ENCODE results near the gene RPL29. TPM values are rescaled to one million over a fixed set of nuclear protein-coding genes. Genes with fewer than 3 reads are reported as not detected.

The RPL29 gene
- total RNA-seq, 1 donor from 2014 or later, result 2,366 TPM

- DNase-seq (ENCODE audit: low read depth), result no peak
- H3K27me3 ChIP-seq (ENCODE audit: control insufficient read depth, insufficient read depth, low read length), result no peaks in the 10 kb centered on the region
- no peak for TF ChIP-seq CTCF (IDR thresholded peaks at IDR 0.05; ENCODE audit: insufficient read depth, low read length, poor library complexity, severe bottlenecking)
- H3K4me3 ChIP-seq (ENCODE audit: low read depth, low read length), result no peak overlapping the region
- no peaks in the 10 kb centered on the region for H3K36me3 ChIP-seq (ENCODE audit: control insufficient read depth, insufficient read depth, low read length)
Observed at GRCh38 chr3:52039846-52040245, 44.2 kb upstream of the RPL29 start.

GRCh38 chr3:52039426-52039825 lies 43.7 kb upstream of the RPL29 start:
- no peak for TF ChIP-seq CTCF (IDR thresholded peaks at IDR 0.05; ENCODE audit: insufficient read depth, low read length, poor library complexity, severe bottlenecking)
- no peak overlapping the region for H3K4me3 ChIP-seq (ENCODE audit: low read depth, low read length)
- H3K27me3 ChIP-seq (ENCODE audit: control insufficient read depth, insufficient read depth, low read length), result no peaks in the 10 kb centered on the region
- DNase-seq (ENCODE audit: low read depth), result no peak
- no peaks in the 10 kb centered on the region for H3K36me3 ChIP-seq (ENCODE audit: control insufficient read depth, insufficient read depth, low read length)

DNA sequence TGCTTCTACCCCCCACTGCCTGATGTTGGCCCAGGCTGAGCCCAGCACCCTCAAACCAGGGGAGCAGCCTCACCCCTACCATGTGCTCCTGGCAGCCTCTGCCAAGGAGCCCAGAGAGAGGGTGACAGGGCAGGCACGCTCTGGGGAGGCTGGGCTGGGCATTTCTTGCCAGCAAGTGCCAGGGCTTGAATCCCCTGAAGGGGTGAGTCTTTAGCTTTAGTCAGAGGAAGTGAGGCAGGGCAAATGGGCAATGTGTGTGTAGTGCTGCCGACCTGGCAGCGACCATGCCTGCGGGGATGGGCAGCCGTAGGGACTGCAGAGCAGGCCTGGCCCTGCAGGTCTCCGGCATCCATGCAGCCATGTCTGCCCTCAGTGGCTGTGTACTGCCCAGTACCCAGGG lies 42.5 kb upstream of the RPL29 start:
- no peak for DNase-seq (ENCODE audit: low read depth)
- Histone ChIP-seq H3K36me3 (ENCODE audit: control insufficient read depth, insufficient read depth, low read length) (no peaks in the 10 kb centered on the region), H3K4me3 (ENCODE audit: low read depth, low read length) (no peak overlapping the region), H3K27me3 (ENCODE audit: control insufficient read depth, insufficient read depth, low read length) (no peaks in the 10 kb centered on the region)
- TF ChIP-seq CTCF (IDR thresholded peaks at IDR 0.05; ENCODE audit: insufficient read depth, low read length, poor library complexity, severe bottlenecking), result no peak

DNA sequence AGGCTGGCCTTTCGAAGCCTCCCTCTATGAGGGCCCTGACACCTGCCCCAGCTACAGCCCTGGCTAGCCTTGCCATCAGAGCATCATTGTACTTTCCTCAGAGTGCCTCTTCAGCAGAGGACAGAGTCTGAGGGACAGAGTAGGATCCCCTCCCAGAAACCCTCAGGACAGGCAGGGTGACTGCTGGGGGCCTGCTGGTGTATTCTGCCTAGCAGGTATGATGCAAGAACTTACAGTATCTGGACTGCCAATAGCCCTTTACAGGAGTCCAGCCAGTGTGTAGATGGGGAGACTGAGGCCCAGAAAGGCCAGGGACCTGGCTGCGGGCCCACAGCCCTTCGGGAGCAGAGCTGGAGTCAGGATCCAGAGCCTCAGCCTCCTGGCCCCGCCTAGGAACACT lies 41.6 kb upstream of the RPL29 start:
- no peak for DNase-seq (ENCODE audit: low read depth)
- TF ChIP-seq CTCF (IDR thresholded peaks at IDR 0.05; ENCODE audit: insufficient read depth, low read length, poor library complexity, severe bottlenecking), result no peak
- H3K36me3 ChIP-seq (ENCODE audit: control insufficient read depth, insufficient read depth, low read length), result no peaks in the 10 kb centered on the region
- no peaks in the 10 kb centered on the region for H3K27me3 ChIP-seq (ENCODE audit: control insufficient read depth, insufficient read depth, low read length)
- H3K4me3 ChIP-seq (ENCODE audit: low read depth, low read length), result no peak overlapping the region

DNA sequence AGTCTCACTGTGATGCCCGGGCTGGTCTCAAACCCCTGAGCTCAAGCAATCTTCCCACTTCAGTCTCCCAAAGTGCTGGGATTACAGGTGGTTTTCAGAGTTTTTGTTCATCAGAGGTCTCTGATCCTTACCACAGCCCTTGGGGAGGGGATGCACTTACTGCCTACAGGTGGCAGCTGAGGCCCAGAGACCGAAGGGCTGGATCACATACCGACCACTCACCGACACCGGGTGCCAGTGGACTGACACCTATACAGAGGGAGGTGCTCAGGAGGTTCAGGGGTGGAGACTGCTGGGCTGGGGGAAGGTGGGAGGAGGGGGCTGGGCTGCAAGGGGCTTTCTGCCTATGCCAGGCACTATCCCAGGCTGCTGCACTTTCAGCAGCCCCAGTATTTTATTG lies 41.1 kb upstream of the RPL29 start:
- Histone ChIP-seq H3K4me3 (ENCODE audit: low read depth, low read length) (no peak overlapping the region), H3K27me3 (ENCODE audit: control insufficient read depth, insufficient read depth, low read length) (no peaks in the 10 kb centered on the region), H3K36me3 (ENCODE audit: control insufficient read depth, insufficient read depth, low read length) (no peaks in the 10 kb centered on the region)
- DNase-seq (ENCODE audit: low read depth), result no peak
- TF ChIP-seq CTCF (IDR thresholded peaks at IDR 0.05; ENCODE audit: insufficient read depth, low read length, poor library complexity, severe bottlenecking), result no peak

DNA sequence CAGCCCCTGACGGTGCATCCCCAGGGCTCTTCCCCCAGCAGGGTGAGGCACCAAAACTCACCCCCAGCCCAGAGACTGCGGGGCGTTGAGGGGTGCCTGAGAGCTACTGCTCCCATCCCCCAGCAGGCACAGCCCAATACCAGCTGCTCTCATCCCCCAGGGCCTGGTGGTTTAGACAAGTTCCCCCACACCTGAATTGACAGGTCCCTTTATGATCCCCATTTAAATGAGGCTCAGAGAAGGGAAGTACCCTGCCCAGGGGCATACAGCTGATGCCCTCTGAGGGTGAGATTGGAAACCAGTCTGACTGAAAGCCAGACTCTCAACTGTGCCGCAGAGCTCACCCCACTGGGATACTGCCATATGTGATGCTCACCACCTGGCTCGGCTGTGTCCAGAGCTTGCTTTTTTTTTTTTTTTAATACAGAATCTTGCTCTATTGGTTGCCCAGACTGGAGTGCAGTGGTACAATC lies 40.6 kb upstream of the RPL29 start:
- Histone ChIP-seq H3K27me3 (ENCODE audit: control insufficient read depth, insufficient read depth, low read length) (no peaks in the 10 kb centered on the region), H3K4me3 (ENCODE audit: low read depth, low read length) (no peak overlapping the region), H3K36me3 (ENCODE audit: control insufficient read depth, insufficient read depth, low read length) (no peaks in the 10 kb centered on the region)
- DNase-seq (ENCODE audit: low read depth), result no peak
- no peak for TF ChIP-seq CTCF (IDR thresholded peaks at IDR 0.05; ENCODE audit: insufficient read depth, low read length, poor library complexity, severe bottlenecking)
